Activated gamma-delta T cell treated with Interleukin-2 at 50 U/mL for 16 hours (primary cell): ENCODE results near the gene STARD13.

Experiments
- DNase-seq: peaks from one replicate; pipeline ENCODE4 v3.0.0-alpha.2; 2020

STARD13 gene

DNA sequence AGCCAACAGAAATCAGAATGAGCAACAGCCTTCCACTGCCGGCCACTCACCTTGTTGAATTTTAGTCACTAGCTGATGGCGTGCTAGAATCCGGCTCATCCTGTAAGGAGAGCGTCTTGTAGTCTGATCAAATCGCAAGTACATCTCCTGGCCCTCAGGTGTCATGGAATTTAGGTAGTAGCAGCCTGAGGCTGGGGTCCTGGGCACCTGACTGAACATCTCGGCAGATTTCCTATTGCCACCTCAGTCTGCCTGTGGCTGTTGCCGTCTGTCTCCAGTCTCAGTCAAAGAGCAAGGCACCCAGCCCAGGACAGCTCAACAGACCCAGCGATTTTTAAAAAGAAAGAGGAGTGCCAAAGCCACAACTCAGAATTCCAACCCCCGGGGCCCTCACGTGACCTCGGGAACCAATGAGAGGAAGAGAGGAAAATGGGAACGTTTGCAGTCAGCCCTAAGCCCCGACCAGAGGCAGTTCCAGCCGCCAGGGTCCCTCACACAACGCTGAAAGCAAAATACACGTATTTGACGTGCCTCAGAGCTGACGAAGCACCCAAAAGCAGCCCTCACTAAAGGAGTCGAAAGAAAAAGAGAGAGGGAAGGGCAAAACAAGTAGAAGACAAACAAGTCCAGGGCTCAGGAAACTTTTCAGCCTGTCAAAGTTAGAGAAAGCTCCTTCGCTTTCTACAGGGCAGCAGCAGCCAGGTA is at the start of gene STARD13:
STARD13 (minus strand) TSS at position 336 of the 705 bp plus-strand sequence; CDS start at position 219, 117 bp downstream.
- DNase-seq, result no peak

- no peak for DNase-seq
These were observed 49.3 kb upstream of the STARD13 start for GRCh38 chr13:33334831-33335230.

DNA sequence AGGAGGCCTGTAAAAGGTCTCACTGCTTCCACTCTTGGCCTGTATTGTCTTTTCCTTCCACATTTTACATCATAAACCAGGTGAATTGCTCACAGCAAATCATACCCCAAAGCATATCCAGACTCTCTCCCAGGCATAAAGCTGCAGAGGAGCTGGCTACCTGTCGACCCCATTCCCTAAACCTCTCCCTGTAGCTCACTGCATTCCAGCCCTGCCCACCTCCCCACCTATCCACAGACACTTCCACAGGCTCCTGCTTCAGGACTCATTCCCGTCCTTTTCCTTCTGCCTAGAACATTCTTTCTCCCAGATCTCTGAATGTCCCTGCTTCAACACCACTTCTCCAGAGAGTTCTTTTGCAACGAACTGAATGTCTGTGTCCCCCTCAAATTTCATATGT is 46.4 kb upstream of the STARD13 start:
- DNase-seq, result no peak

DNA sequence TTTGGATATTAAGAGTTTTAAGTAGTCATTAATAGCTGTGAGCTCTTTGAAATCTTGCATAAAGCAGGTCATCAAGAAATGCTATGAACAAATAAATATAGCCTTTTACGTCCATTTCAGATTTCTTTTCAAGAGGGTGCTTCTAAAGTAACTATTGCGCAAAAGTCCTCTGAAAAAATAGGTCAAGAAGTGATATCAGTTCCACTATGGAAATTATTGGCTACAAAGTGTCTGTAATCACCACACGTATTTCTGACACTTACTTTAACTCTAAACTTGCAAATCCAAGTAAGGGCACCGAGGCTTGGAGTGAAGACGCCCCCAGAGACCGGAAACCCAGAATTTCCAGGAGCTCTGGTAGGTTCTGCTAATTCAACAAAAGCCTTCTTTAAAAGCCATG is 44.9 kb upstream of the STARD13 start:
- no peak for DNase-seq

- no peak for DNase-seq
These were observed 43.1 kb upstream of the STARD13 start for GRCh38 chr13:33328701-33329100.

DNA sequence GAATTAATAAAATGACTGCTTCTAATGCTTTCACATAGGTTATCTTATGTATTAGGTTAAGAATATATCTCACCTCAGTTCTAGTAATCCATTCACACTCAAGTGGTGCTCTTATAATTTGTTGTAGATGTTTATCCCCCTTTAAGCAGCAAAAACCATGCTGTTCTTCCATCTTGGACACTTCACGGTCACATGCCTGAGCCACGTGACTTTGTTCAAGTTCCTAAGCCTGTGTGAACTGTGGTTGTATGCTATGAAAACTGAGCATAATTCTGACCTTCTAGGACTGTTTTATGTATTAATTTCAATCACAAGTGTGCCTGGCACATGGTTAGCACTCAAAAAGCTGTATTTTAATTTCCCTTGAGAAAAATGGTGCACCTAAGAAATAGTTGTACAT is 41.2 kb upstream of the STARD13 start:
- DNase-seq, result no peak

DNA sequence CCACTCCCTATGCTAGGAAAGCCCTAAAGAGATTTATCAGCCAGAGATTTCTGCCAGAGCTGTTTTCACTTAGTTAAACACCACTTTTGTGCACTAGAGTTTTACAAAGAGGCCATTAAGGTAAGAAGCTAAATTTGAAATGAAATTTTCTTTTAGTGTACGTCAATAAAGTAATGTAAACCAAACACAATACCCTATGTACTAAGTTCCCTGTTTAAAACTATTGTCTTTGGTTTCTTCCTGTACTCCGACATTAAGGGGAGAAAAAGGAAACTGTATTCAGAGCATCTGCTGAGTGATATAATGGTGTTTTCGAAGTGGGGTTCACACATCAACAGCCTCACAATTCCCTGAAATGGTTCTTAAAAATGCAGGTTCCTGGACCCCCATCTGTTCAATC is 40.7 kb upstream of the STARD13 start:
- no peak for DNase-seq

- no peak for DNase-seq
These were observed 38.4 kb upstream of the STARD13 start for GRCh38 chr13:33323801-33324510.

DNA sequence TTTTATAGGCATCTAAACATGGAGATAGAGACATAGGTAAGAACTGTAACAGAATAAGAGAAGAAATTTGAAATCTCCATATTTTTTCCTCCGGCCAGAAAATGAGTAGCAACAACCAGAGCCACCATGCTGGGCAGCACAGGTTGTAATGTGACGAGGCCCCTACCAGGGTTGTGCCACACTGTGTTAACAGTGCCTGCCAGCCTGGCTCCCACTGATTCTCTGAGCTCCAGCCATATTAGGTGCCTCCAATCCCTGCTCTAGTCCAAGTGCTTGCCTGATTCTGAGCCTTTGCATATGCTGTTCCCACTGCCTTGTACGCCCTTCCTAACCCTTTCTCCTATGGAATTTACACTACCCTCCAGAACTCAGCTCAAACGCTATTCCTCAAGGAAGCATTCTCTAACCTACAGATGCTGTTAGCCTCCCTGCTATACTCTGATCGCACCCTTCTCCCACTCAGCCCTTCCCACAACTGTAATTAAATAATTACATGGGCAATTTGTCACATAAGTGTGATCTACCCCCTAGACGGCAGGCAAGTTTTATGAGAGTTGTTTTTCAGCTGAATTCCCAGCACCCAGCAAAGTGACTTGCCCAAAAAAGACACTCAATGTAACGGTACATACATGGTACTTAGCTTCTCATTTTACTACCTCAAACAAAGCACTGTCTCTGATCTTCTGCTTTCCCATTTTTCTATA is 37.6 kb upstream of the STARD13 start:
- no peak for DNase-seq

DNA sequence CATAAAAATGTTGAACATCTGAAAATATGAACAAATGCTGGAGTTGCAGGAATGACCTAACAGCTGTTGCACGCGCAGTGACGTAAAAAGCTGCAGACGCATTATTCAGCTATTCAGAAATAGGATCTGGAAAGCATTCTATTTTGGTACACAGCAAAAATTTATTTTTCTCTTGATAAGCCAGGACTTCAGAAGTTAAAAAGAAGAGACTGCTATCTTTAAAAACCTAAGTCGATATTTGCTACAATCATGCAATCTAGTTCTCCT is 36.9 kb upstream of the STARD13 start:
- no peak for DNase-seq

GRCh38 chr13:33321686-33322542 is 36.4 kb upstream of the STARD13 start:
- DNase-seq, result no peak

GRCh38 chr13:33319859-33320258 is 34.3 kb upstream of the STARD13 start:
- no peak for DNase-seq

GRCh38 chr13:33318744-33319143 is 33.2 kb upstream of the STARD13 start:
- no peak for DNase-seq

- DNase-seq, result no peak
These were observed 32.5 kb upstream of the STARD13 start for GRCh38 chr13:33318037-33318436.

- no peak for DNase-seq
These were observed 31.3 kb upstream of the STARD13 start for GRCh38 chr13:33316890-33317289.

DNA sequence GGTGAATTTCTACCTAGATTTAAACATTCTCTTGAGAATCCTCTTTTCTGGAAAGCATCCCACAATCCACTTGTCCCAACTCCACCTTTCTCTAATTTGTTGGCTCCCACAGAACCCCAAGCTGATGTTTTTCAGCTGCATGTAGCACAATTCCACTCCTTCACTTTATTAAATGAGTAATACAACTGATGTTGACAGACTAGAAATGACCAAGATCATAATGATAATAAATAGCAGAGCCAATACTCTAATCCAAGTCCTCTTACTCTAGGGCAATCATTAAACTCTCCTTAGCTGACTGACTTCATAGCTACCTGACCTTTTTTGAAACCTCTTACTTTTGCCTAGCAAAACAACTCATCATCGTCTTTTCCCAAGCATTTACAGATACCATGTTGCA is 27.9 kb upstream of the STARD13 start:
- no peak for DNase-seq

GRCh38 chr13:33312861-33313212 is 27.3 kb upstream of the STARD13 start:
- no peak for DNase-seq

DNA sequence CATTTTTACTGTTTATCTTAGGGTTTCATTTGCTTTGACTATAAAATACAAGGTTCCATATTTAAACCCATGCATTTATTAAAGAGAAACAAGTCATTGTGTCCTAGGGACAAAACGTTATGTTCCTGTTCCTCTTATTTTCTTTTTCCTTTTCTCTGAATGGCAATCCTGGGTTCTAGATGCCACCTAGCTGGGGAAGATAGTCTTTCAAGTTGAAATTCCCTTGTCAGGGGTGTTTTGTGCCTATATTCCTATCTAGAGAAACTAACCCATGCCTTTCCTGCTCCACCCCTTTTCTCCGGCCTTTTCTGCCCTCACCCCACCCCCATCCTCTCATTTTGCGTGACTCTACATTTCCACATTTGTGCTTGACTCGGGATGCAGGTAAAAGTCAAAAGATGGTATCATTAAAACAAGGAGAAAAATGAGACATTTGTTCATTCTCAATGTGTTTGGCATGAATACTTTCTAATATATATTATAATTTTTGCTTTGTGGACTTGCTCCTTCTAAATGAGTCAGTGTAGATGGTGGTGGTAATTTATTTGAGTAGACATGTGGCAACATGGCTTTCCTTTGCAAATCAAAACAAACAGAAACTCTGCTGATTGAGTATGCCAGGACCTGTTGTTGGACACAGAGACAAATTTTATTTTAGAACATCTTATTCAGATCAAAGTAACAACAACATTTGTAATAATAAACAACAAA is 26.8 kb upstream of the STARD13 start:
- DNase-seq, result no peak

GRCh38 chr13:33311040-33311439 is 25.5 kb upstream of the STARD13 start:
- DNase-seq, result no peak

GRCh38 chr13:33310245-33311038 is 24.9 kb upstream of the STARD13 start:
- no peak for DNase-seq

DNA sequence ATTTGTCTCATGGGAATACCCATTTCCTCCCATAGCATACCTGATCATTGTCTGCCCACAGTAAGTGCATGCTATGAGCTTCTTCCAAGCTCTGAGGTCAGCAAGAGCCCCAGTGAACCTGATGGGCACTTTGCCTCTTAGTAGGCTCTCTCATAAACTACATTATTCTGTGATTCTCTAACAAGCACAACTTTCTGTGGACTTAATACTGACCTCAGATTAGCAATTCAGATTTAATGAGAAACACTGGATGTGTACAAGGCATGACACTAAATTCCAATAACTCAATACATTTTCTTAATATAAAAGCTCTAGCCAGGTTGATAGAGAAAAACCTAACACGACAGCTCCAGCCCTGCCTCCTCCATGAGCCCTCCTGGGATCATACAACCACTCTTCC is 23.3 kb upstream of the STARD13 start:
- DNase-seq, result no peak

DNA sequence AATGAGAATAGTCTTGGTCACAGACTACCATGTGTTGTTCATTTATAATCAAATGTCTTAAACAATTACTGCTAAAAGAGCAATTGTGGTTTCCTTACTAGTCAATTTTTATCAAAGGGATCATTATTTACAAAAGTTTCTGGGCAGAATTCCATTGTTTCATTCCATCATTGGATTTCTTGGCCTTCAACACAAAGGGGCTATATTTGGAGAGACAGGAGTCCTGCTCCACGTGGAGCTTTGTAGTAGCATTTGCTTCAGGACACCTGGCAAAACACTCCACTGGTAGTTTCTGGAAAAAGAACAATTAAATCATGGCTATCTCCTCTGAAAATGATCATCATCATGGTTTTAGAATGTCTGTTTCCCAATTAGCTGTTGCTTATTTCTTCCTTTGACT is 22.3 kb upstream of the STARD13 start:
- DNase-seq, result no peak
